DMS53 (cell line): ENCODE measurements around the gene NFRKB.

Source experiments
- DNase-seq: peaks from one replicate; lab custom pipeline; 2025; lab: John Stamatoyannopoulos, UW

The NFRKB gene

GRCh38 chr11:129895126-129896041, at the start of gene NFRKB:
NFRKB (minus strand) TSS chr11:129895578; CDS start chr11:129892849, 2,729 bp downstream.
- DNase-seq = peak; percentile 92

DNA sequence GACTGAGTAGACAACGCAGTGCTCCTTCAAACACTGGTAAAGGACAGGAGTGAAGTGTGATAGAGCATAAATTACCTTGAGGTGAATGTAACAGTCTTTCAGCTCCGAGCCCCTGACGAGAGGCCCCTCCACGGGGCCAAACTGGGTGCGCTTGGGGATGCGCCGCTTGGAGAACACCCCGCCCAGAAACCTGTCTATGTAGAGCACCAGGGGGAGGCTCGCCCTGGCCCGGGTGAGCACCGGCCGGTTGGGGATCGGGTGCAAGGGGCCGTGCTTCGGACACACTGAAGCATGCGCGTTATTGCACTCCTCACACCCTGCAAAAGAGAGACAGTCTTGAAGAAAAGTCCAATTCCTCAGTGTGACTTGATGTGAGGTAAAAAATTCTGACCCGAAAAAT, 49.3 kb upstream of the NFRKB start:
- DNase-seq = no peak

GRCh38 chr11:129943036-129943435, 47.7 kb upstream of the NFRKB start:
- peak; percentile 46 for DNase-seq

GRCh38 chr11:129939510-129939909, 44.1 kb upstream of the NFRKB start:
- no peak for DNase-seq

GRCh38 chr11:129938764-129939163, 43.4 kb upstream of the NFRKB start:
- DNase-seq = no peak

- no peak for DNase-seq
Measured at GRCh38 chr11:129937592-129938238, 42.3 kb upstream of the NFRKB start.

DNA sequence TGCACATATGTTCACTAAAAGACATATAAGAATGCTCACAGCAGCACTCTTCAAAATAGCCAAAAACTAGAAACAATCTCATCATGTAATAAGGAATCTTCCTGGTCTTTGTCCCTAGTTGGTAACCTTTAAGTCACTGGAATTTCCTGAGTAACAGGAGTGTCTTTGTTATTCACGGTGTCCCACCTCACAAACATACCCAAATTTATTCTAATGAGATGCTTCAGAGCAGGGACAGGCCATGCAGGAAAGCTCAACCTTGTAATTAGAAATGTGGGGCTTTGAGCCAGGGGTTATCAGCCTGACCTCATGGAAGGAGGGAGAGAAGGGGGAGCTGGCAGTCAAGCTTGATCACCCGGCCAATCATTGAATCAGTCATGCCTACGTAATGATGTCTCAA, 40.3 kb upstream of the NFRKB start:
- DNase-seq = no peak

GRCh38 chr11:129933891-129934290, 38.5 kb upstream of the NFRKB start:
- DNase-seq = no peak

- DNase-seq = no peak
Measured at GRCh38 chr11:129933262-129933661, 37.9 kb upstream of the NFRKB start.

- DNase-seq = no peak
Measured at GRCh38 chr11:129932381-129933067, 37.1 kb upstream of the NFRKB start.

- no peak for DNase-seq
Measured at GRCh38 chr11:129930743-129931142, 35.4 kb upstream of the NFRKB start.

- DNase-seq = no peak
Measured at GRCh38 chr11:129930296-129930695, 34.9 kb upstream of the NFRKB start.

DNA sequence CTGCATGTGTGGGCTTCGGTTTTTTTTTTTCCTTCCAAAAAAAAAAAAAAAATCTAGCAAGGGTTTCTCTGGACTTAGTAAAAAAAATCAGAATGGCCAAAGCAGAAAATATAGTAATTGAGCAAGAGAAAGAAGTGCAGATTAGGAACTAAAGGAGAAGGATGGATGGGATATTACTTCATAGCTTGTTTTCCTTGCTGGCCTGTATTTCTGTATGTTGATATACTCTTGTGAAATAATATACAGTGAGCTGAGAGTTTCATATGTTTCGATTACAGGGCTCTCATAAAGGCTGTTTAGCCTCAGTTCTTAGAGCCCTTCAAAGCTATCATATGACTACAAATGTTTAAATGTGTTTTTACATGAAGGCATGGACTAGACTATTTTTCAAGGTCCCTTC, 34.3 kb upstream of the NFRKB start:
- no peak for DNase-seq

GRCh38 chr11:129928923-129929692, 33.7 kb upstream of the NFRKB start:
- no peak for DNase-seq

DNA sequence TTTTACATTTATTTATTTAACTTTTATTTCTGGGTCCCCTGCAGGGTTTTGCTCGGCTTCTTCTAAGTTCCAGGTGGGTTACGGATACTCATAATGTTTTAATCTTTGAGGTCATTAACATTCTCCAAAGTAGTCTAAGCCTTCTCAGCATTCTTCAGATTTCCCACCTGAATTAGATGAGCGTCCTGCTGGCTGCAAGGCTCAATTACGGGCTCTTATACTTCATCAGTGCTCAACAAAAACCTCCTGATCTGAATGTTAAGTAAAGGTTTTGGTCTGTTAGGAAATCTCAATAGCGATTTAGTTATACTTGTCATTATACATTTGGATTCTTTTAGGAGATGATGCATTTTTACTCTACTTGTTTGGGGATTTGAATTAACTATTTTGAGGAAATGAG, 27.3 kb upstream of the NFRKB start:
- peak; percentile 19 for DNase-seq

DNA sequence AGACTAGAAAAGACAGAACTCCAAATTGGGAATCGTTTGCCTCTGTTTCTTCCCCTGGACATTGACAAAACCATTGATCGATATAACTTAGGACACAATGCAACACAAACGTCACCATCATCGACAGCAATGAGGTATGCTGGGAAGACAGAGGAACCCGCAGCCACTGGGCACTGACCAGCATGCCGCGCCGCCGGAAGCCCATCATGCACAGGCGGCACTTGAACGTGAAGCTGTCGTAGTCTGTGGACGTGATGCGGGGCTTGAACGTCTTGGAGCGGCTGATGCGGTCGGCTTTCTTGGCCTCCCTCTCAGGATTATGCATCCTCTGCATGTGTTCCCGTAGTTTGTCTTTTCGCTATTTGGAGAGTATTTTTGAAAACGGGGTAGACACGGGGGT, 23.0 kb upstream of the NFRKB start:
- no peak for DNase-seq

GRCh38 chr11:129917231-129917630, 21.9 kb upstream of the NFRKB start:
- no peak for DNase-seq

DNA sequence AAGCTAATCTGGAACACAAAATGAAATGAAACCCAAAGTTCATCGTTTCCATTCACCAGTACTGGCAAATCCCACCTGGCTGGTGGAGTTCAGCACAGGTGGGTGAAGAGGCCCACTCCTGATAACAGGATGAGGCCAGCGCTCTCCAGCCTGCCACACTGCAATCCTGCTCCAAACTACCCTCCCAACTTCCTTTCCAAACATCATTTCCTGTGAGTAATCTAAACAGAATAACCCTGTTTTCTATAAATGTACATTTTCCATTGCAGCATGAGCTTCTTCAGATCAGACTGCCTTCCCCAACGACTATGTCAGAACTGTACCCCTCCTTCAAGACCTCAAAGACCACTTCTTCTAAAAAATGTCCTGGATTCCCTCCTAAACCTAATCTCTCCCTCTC, 15.9 kb upstream of the NFRKB start:
- DNase-seq = no peak

DNA sequence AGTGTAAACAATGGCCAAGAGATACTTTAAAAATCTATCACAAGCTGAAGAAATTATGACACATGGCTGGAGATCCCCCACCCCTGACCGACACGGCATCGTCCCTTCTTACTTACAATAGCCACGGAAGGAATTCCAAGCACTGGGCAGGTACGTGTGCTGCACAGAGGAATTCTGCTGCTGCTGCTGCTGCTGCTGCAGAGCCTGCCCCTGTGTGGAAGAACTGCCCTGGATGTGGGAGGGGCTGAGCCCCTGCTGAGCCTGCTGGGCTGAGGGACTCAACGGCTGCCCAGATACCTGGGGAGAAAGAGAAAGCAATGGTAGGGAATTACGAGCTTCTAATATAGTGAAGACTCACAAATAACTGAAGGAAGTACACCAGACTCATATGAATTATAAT, 15.0 kb upstream of the NFRKB start:
- DNase-seq = no peak

DNA sequence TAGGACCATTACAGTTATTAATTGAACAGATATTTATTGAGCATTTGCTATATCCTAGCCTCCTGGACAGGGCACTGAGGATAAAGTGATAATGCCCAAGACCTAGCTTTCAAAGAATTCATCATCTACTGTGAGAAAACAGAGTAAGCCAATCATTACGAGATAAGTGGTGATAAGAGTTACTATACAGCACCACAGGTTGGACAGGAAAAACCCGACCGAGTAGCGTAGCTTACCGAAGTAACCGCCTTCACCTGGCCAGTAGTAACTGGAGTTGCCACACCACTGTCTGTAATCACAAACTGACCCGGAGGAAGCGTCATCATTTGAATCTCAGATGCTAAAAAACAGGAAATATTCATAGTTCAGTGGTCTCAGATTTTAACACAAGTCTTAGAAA, 10.0 kb upstream of the NFRKB start:
- DNase-seq = no peak

GRCh38 chr11:129896062-129896461, 684 bp upstream of the NFRKB start:
- peak; percentile 62 for DNase-seq
